ENCODE measurements around the gene PRRT1.

The PRRT1 gene

DNA sequence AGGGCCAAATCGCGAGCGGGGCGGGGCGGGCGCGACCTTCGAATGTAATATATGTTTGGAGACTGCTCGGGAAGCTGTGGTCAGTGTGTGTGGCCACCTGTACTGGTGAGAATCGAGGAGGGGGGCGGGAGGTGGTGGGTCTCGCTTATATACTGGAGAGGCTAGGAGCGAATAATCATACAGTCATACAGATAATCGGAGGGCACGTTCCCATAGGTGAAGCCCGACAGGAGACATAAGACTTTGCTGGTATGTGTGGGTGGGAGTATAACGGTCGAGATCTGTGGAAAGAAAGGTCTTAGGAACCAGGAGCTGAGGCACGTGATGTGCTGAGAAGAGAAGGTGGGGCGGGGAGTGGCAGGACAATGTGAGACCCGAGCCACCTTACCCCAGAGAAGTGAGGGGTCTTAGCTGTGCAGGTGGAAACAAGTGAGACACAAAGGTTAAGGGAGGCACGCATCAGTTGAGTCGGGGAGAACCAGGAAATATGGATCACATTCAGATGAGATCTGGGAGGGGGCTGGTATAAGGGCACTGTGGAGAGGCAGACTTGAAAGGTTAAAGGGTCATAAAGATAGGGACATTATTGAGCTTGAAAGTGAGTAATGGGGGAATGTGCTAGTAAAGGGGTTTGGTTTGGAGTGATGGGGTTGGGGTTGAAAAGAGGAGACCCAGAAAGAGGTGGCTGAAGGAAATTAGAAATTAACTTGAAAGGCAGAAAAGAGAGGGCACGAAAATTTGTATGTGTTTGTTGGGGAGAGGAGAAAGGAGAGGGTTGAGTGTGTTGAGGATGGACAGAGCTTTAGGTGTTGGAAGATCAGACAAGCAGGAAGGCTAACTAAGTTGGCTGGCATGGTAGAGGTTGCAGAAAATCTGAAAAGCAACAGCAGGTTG is 27.1 kb upstream of the PRRT1 start:
- ChIA-PET CTCF (interaction anchor here (1.7 to 1.8 kb wide), 2 partner anchors 12 to 17 kb away, joined by 3 to 9 read pairs; partner anchors contain the start of gene PBX2), POLR2A (interaction anchor here (1.0 kb wide), 1 partner anchor 11 kb away, joined by 3 read pairs; the partner anchor contains the start of gene PBX2)
- TF ChIP-seq, protein P1, sequence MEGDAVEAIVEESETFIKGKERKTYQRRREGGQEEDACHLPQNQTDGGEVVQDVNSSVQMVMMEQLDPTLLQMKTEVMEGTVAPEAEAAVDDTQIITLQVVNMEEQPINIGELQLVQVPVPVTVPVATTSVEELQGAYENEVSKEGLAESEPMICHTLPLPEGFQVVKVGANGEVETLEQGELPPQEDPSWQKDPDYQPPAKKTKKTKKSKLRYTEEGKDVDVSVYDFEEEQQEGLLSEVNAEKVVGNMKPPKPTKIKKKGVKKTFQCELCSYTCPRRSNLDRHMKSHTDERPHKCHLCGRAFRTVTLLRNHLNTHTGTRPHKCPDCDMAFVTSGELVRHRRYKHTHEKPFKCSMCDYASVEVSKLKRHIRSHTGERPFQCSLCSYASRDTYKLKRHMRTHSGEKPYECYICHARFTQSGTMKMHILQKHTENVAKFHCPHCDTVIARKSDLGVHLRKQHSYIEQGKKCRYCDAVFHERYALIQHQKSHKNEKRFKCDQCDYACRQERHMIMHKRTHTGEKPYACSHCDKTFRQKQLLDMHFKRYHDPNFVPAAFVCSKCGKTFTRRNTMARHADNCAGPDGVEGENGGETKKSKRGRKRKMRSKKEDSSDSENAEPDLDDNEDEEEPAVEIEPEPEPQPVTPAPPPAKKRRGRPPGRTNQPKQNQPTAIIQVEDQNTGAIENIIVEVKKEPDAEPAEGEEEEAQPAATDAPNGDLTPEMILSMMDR (IDR thresholded peaks at IDR 0.05; ENCODE audit: control extremely low read depth, extremely low read depth, low read depth, missing control alignments) = no peak
- no peak for DNase-seq (ENCODE audit: extremely low spot score)

DNA sequence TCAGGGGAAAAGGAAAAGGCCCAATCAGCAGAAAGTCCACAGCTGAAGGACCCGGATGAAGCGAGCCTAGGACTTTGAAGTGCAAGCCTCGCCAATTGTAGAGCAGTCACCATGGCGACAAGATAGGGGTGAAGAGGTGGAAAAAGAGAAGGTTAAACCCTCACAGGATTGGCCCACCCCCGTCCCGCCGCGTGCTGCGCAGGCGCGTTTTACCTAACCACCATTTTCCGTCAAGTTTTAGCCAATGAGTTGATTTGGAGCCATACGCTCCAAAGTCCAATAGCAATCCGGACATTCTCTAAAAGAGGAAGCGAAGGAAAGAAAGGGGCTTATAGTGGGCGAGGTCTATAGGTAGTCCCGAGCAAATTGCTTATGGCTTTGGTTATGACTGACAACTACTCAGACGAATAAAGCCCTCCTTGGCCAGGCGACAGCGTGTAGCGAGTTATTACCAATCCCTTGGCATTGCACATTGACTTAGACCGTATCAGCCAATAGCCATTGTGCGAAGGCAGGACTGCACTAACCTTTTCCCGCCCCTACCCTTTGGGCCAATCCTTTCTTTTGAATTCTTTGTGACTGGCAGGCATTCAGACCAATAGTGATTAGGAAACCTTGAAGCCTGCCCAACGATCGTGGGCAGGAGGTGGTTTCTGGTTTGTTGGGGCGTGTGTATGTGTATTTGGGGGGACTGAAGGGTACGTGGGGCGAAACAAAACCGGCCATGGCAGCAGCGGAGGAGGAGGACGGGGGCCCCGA is 26.2 kb upstream of the PRRT1 start, which contains the start of gene RNF5:
RNF5 (plus strand) TSS at position 618 of the 759 bp plus-strand sequence; CDS start at position 725, 107 bp downstream.
- POLR2A ChIA-PET = interaction anchor here (0.6 to 1.7 kb wide), 3 partner anchors 12 to 48 kb away, joined by 3 to 5 read pairs (median 3); partner anchors contain the start of genes FKBPL, GPSM3 and PBX2
- CTCF ChIA-PET = interaction anchor here (1.1 to 1.7 kb wide), 2 partner anchors 12 to 18 kb away, joined by 3 to 4 read pairs; partner anchors contain the start of gene PBX2
- TF ChIP-seq, protein P1 (IDR thresholded peaks at IDR 0.05; ENCODE audit: control extremely low read depth, extremely low read depth, low read depth, missing control alignments) = no peak
- peak; percentile 94 for DNase-seq (ENCODE audit: extremely low spot score)

DNA sequence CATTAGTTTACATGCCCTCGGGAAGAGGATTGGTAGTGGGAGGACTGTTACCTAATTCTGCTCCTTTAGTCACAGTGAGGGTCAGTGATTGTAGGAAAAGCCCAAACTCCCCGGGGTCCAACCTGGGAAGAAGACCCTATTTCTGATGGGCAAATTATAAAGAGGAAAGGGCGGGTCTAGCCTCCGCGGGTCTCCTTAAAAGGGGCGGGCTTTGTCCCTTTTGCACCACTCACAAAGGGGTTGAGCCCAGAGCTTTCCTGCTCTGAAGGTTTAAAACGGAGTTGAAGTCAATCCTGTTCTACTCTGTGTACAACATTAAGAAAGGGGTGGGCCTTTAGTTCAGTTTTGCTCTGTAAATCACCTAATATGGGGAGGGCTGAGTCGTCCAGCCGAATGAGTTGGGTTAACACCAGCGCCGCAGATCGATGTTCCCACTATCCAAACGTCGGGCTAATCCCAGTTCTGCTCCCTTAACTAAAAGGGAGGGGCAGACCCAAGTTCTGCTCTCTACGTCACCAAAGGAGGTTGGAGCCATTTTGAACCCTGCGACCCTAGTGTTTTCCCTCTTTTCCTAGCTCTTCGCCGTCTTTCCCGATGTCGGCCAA is 25.5 kb upstream of the PRRT1 start:
- ChIA-PET POLR2A (interaction anchor here (0.6 to 1.7 kb wide), 3 partner anchors 13 to 47 kb away, joined by 3 to 5 read pairs (median 3); partner anchors contain the start of genes FKBPL, GPSM3 and PBX2), CTCF (interaction anchor here (1.1 kb wide), 1 partner anchor 19 kb away, joined by 4 read pairs; no protein-coding TSS in a partner anchor)
- TF ChIP-seq, protein P1 (IDR thresholded peaks at IDR 0.05; ENCODE audit: control extremely low read depth, extremely low read depth, low read depth, missing control alignments) = no peak
- no peak for DNase-seq (ENCODE audit: extremely low spot score)

DNA sequence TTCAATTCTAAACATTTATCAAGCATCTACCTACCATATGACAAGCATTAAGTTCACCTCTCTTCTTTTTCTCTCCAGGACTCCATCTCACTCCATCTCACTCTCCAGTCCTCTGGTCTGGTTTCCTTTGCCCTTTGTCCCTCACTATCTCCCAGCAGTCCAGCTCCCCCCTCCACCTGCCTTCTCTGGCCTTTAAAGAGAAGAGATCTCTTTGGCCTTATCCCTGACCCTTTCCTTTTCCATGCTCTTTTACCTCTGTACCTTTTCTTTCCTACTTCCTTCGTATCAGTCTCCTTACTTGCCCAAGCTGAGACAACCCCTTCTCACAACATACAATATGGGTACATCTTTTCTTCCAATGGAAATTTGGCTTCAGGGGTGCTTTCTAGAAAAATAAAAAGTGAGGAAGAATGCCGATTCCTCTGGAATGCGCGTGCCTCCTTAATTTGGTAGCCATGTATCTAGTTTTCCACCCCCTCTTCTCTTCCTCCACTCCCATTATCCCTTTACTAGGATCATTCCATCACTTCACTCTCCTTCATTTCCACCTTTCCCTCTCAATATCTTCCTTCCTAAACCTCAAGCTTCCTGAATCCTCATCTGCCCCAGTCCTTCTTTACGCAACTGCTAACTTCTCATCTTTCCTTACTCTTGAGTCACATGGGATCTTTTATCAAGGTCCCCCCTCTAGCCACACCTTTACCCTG is 24.9 kb upstream of the PRRT1 start:
- TF ChIP-seq, protein P1 (IDR thresholded peaks at IDR 0.05; ENCODE audit: control extremely low read depth, extremely low read depth, low read depth, missing control alignments) = no peak
- CTCF ChIA-PET = interaction anchor here (1.0 to 1.4 kb wide), 2 partner anchors 16 to 19 kb away, joined by 3 to 4 read pairs; partner anchors contain the start of gene GPSM3
- POLR2A ChIA-PET = interaction anchor here (1.7 kb wide), 1 partner anchor 16 kb away, joined by 5 read pairs; the partner anchor contains the start of gene GPSM3
- DNase-seq (ENCODE audit: extremely low spot score) = no peak

DNA sequence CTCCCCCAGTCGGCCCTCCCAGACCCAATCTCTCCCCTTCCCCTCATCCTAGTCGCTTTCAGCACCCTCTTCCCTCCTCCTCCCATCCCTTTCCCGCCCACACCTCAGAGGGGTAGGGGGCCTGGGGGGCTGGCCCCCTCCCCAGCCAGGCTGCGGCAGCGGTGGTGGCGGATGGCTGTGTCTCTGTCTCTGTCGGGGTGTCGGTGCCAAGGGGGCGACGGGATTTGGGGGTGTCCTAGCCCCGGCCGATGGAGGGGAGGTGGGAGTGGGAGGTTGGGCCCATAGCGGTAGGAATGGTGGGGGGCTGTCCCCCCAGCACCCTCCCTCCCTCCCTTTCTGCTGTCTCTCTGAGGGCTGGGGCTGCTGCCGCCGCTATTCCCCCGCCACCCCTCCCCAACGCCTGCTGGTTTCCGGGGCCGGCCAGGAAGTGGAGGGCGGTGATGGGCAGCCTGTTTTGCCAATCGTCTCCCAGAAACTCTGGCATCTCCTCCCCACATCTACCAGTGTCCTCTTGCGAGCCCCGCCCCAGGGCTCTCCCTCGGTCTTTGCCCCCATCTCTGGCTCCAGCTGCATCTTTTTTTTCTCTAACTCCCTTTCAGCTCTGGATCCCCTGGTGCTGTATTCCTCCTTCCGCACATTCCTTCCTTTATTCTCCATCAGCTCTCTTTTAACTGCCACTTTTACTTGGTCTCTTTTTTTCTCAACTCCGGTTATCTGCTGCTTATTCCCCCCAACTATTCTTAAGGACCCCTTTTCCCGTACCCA is 24.2 kb upstream of the PRRT1 start, which contains the start of gene AGPAT1:
AGPAT1 (minus strand) TSS at position 374 of the 765 bp plus-strand sequence. CDS start 4,588 bp downstream, outside the sequence.
- TF ChIP-seq, protein P1 (IDR thresholded peaks at IDR 0.05; ENCODE audit: control extremely low read depth, extremely low read depth, low read depth, missing control alignments) = no peak
- CTCF ChIA-PET = interaction anchor here (1.0 to 1.4 kb wide), 2 partner anchors 16 to 20 kb away, joined by 3 to 4 read pairs; partner anchors contain the start of gene GPSM3
- peak; percentile 99 for DNase-seq (ENCODE audit: extremely low spot score)
- POLR2A ChIA-PET = interaction anchor here (0.6 to 1.7 kb wide), 2 partner anchors 17 to 22 kb away, joined by 3 to 5 read pairs; partner anchors contain the start of gene GPSM3

All from GM10248 (cell line).